ENCODE results near the gene CARD9.
A peak's percentile ranks its signal among the peaks of the same experiment; 100 is the strongest.

DNA sequence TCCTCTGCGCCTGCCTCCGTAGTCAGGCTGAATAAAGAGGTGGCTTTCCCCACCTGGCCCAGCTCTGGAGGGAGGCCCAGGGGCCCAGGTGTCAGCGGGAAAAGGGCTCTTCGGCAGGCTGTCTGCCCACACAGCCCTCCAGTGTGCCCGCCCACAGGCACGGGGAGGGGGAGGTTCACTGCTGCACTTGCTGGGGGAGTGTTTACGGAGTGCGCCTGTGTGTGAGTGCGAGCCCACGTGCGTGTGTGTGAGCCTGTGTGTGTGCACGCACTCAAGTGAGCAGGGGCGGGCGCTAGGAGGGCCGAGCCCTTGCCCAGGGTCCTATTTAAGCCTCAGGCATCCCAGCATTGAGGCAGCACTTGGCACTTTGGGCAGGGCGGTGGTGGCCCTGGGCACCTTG, 20.8 kb downstream of the CARD9 start:
- TF ChIP-seq CTCF (IDR thresholded peaks at IDR 0.05) (no peak), POLR2A (IDR thresholded peaks at IDR 0.05) (peak in 1 of 2 donors; percentile 10)

All from heart left ventricle (tissue), 13 donors.